IMR-90 (cell line): ENCODE data around the gene MAOB. TPM values are rescaled to one million over a fixed set of nuclear protein-coding genes. Genes with fewer than 3 reads are reported as not detected.

Source experiments
- ATAC-seq: fragments of 200-7000 bp; cut with Tn5 transposase; 2 replicates; pipeline ENCODE4 v1.9.1; 2020; ENCODE audit warnings: low read depth, mild to moderate bottlenecking, moderate library complexity
- BruUV-seq: library from RNA; stranded (reverse); fragments of 400-500 nt; replicated peaks from 2 replicates; lab custom pipeline; 2021; lab: Mats Ljungman, UMichigan
- CTCF ChIA-PET: fragments of 300-600 bp; formaldehyde crosslinking; extraction: SDS; loops from one replicate; lab custom pipeline; 2021; ENCODE audit warnings: antibody characterized with exemption; lab: Yijun Ruan, JAX
- POLR2A ChIA-PET: fragments of 300-600 bp; sonication (Branson Sonifier 250); formaldehyde crosslinking; loops from one replicate; lab custom pipeline; 2022; ENCODE audit warnings: antibody characterized with exemption; ENCODE audit not compliant: unreplicated experiment; lab: Charles Lee
- DNase-seq: peaks from one replicate; pipeline ENCODE4 v3.0.0; 2013
- H2AFZ ChIP-seq: replicated peaks from 2 replicates; pipeline ENCODE3; 2013; ENCODE audit warnings: low read length, mild to moderate bottlenecking; ENCODE audit not compliant: poor library complexity
- H2AK5ac ChIP-seq: 2 replicates; pipeline ENCODE4 v1.6.1; 2013; ENCODE audit warnings: low read depth, low read length, inconsistent platforms
- H2AK9ac ChIP-seq: replicated peaks from 2 replicates; pipeline ENCODE3; 2013; ENCODE audit warnings: mild to moderate bottlenecking, low read depth, low read length, moderate library complexity; ENCODE audit not compliant: poor library complexity
- H2BK120ac ChIP-seq: 2 replicates; pipeline ENCODE4 v1.6.1; 2013; ENCODE audit warnings: low read depth, low read length, inconsistent platforms
- H2BK15ac ChIP-seq: 3 replicates; pipeline ENCODE4 v1.6.1; 2013; ENCODE audit warnings: low read depth, low read length, inconsistent platforms
- H2BK20ac ChIP-seq: 2 replicates; pipeline ENCODE4 v1.6.1; 2013; ENCODE audit warnings: low read depth, mild to moderate bottlenecking, inconsistent platforms, low read length, moderate library complexity
- H2BK5ac ChIP-seq: 2 replicates; pipeline ENCODE4 v1.6.1; 2013; ENCODE audit warnings: mild to moderate bottlenecking, low read depth, low read length, inconsistent platforms; ENCODE audit not compliant: poor library complexity, severe bottlenecking
- H3K14ac ChIP-seq: replicated peaks from 2 replicates; pipeline ENCODE4 v1.6.1; 2013; ENCODE audit warnings: low read depth, low read length, inconsistent platforms
- H3K18ac ChIP-seq: 2 replicates; pipeline ENCODE4 v1.6.1; 2013; ENCODE audit warnings: low read depth, low read length, control low read depth
- H3K23ac ChIP-seq: 2 replicates; pipeline ENCODE4 v1.6.1; 2013; ENCODE audit warnings: low read depth, low read length, inconsistent platforms
- H3K27ac ChIP-seq: 2 replicates; pipeline ENCODE4 v1.5.1; 2013; ENCODE audit warnings: mild to moderate bottlenecking, control low read depth, low read length; ENCODE audit not compliant: insufficient read depth
- H3K27me3 ChIP-seq: 2 replicates; pipeline ENCODE4 v1.6.1; 2013; ENCODE audit warnings: low read length; ENCODE audit not compliant: control insufficient read depth, insufficient read depth
- H3K36me3 ChIP-seq: 2 replicates; pipeline ENCODE4 v1.6.1; 2013; ENCODE audit warnings: low read length, mixed read lengths; ENCODE audit not compliant: control insufficient read depth, insufficient read depth
- H3K4ac ChIP-seq: 2 replicates; pipeline ENCODE4 v1.6.1; 2013; ENCODE audit warnings: low read depth, low read length, inconsistent platforms
- H3K4me1 ChIP-seq: 2 replicates; pipeline ENCODE4 v1.6.1; 2013; ENCODE audit warnings: low read length, mixed read lengths; ENCODE audit not compliant: control insufficient read depth, insufficient read depth
- H3K4me2 ChIP-seq: 2 replicates; pipeline ENCODE4 v1.6.1; 2013; ENCODE audit warnings: low read depth, mild to moderate bottlenecking, control low read depth, low read length, moderate library complexity
- H3K4me3 ChIP-seq: 2 replicates; pipeline ENCODE4 v1.5.1; 2013; ENCODE audit warnings: low read depth, mild to moderate bottlenecking, control low read depth, low read length, moderate library complexity; ENCODE audit not compliant: insufficient read depth
- H3K56ac ChIP-seq: 2 replicates; pipeline ENCODE4 v1.6.1; 2013; ENCODE audit warnings: low read length, inconsistent platforms; ENCODE audit not compliant: insufficient read depth; ENCODE audit errors: extremely low read depth
- H3K79me1 ChIP-seq, 2 experiments: 2 replicates each; pipeline ENCODE4 v1.6.1; 2013; ENCODE audit warnings: low read length in 2 of 2, inconsistent platforms in 1 of 2, low read depth in 1 of 2
- H3K9ac ChIP-seq: 2 replicates; pipeline ENCODE4 v1.6.1; 2013; ENCODE audit warnings: low read depth, low read length, control low read depth
- H3K9me1 ChIP-seq: 2 replicates; pipeline ENCODE4 v1.6.1; 2013; ENCODE audit warnings: low read length, inconsistent platforms; ENCODE audit not compliant: insufficient read depth
- H3K9me3 ChIP-seq: 2 replicates; pipeline ENCODE4 v1.6.1; 2013; ENCODE audit warnings: low read length; ENCODE audit not compliant: control insufficient read depth, insufficient read depth
- H4K20me1 ChIP-seq: 2 replicates; pipeline ENCODE4 v1.6.1; 2013; ENCODE audit warnings: low read length, inconsistent platforms; ENCODE audit not compliant: insufficient read depth
- H4K5ac ChIP-seq: 2 replicates; pipeline ENCODE4 v1.6.1; 2013; ENCODE audit warnings: mild to moderate bottlenecking, low read depth, low read length, control low read depth
- H4K8ac ChIP-seq, 2 experiments: 2 replicates each; pipeline ENCODE4 v1.6.1; 2013; ENCODE audit warnings: low read depth in 2 of 2, low read length in 2 of 2, control low read depth in 1 of 2, inconsistent platforms in 1 of 2
- H4K91ac ChIP-seq: 2 replicates; pipeline ENCODE4 v1.6.1; 2013; ENCODE audit warnings: low read depth, low read length, inconsistent platforms; ENCODE audit not compliant: insufficient read depth
- BHLHE40 ChIP-seq: fragments of 150-350 bp; IDR thresholded peaks from 2 replicates; pipeline ENCODE4 v1.6.1; 2016; ENCODE audit warnings: mild to moderate bottlenecking, low read depth, low read length
- CEBPB ChIP-seq: IDR thresholded peaks from 2 replicates; pipeline ENCODE4 v1.6.1; 2012; ENCODE audit warnings: low read depth, low read length, improper control_type of control experiment
- CHD1 ChIP-seq: IDR thresholded peaks from 2 replicates; pipeline ENCODE4 v1.6.1; 2012; ENCODE audit warnings: low read depth, low read length, improper control_type of control experiment
- FOS ChIP-seq: fragments of 150-350 bp; IDR thresholded peaks from 2 replicates; pipeline ENCODE4 v1.6.1; 2016; ENCODE audit warnings: low read depth, low read length
- MAFK ChIP-seq: IDR thresholded peaks from 2 replicates; pipeline ENCODE4 v1.6.1; 2012; ENCODE audit warnings: low read depth, low read length, improper control_type of control experiment
- MAZ ChIP-seq: IDR thresholded peaks from 2 replicates; pipeline ENCODE4 v1.6.1; 2012; ENCODE audit warnings: low read depth, mild to moderate bottlenecking, low read length, improper control_type of control experiment, moderate library complexity, borderline replicate concordance
- MXI1 ChIP-seq: IDR thresholded peaks from 2 replicates; pipeline ENCODE4 v1.6.1; 2012; ENCODE audit warnings: low read depth, mild to moderate bottlenecking, low read length, moderate library complexity, borderline replicate concordance
- NFE2L2 ChIP-seq: fragments of 150-350 bp; IDR thresholded peaks from 2 replicates; pipeline ENCODE4 v1.6.1; 2016; ENCODE audit warnings: low read depth, mild to moderate bottlenecking, low read length
- POLR2A ChIP-seq: IDR thresholded peaks from 2 replicates; pipeline ENCODE4 v1.6.1; 2012; ENCODE audit warnings: mild to moderate bottlenecking, low read depth, low read length
- RAD21 ChIP-seq: IDR thresholded peaks from 2 replicates; pipeline ENCODE4 v1.6.1; 2012; ENCODE audit warnings: low read length, improper control_type of control experiment
- RCOR1 ChIP-seq: IDR thresholded peaks from 2 replicates; pipeline ENCODE4 v1.6.1; 2012; ENCODE audit warnings: mild to moderate bottlenecking, low read length, improper control_type of control experiment; ENCODE audit not compliant: insufficient replicate concordance
- RFX5 ChIP-seq: IDR thresholded peaks from 2 replicates; pipeline ENCODE4 v1.8.0; 2012; ENCODE audit warnings: low read depth, mild to moderate bottlenecking, low read length, moderate library complexity
- SMC3 ChIP-seq: fragments of 150-350 bp; IDR thresholded peaks from 2 replicates; pipeline ENCODE4 v1.6.1; 2016; ENCODE audit warnings: low read depth, mild to moderate bottlenecking, antibody characterized with exemption, low read length, moderate library complexity
- WGBS, 2 experiments: methylation state at CpG; one replicate each; pipeline versions ENCODE4 v1.1.5 to v1.1.7; 2013; ENCODE audit warnings: missing lambda C conversion rate in 2 of 2; ENCODE audit not compliant: insufficient read length in 1 of 2; ENCODE audit errors: extremely low coverage in 2 of 2; 5-methylcytosine and 5-hydroxymethylcytosine counted together
- dilution Hi-C: fragments of 300-500 bp; cut with HindIII; formaldehyde crosslinking; loops from one replicate; pipeline ENCODE4 v1.14.3; 2018; ENCODE audit warnings: low sequenced_read_pairs; ENCODE audit not compliant: unreplicated experiment
- in situ Hi-C: fragments of 300-500 bp; cut with MboI; formaldehyde crosslinking; loops from 3 replicates; pipeline ENCODE4 v1.14.3; 2019; ENCODE audit warnings: low sequenced_read_pairs, inconsistent platforms, mixed read lengths
- intact Hi-C: fragments of 100-400 bp; cut with micrococcal nuclease; formaldehyde crosslinking; loops from 2 replicates; pipeline ENCODE4 v1.10.0; 2022
- polyA plus RNA-seq, 3 experiments: library from polyadenylated mRNA; depleted of rRNA; stranded (reverse); fragments of >200 nt; gene quantifications; 2 replicates each; pipeline ENCODE4 v1.2.3, GENCODE V29; 2012; ENCODE audit warnings: low replicate concordance in 1 of 3
- total RNA-seq: library from RNA; depleted of rRNA; stranded (reverse); fragments of >200 nt; gene quantifications from 2 replicates; pipeline ENCODE4 v1.2.3, GENCODE V29; 2012
- TF ChIP-seq, protein P1 (sequence below): fragments of 150-350 bp; IDR thresholded peaks from 2 replicates; pipeline ENCODE4 v1.6.1; 2017; ENCODE audit warnings: mild to moderate bottlenecking, antibody characterized with exemption, low read length, low read depth
- TF ChIP-seq, protein P2 (sequence below): conservative IDR thresholded peaks from 2 replicates; pipeline ENCODE4 v1.5.1; 2012; ENCODE audit warnings: mild to moderate bottlenecking, low read depth, low read length, improper control_type of control experiment
- TF ChIP-seq, protein P3 (sequence below): fragments of 150-350 bp; IDR thresholded peaks from 2 replicates; pipeline ENCODE4 v1.6.1; 2016; ENCODE audit warnings: low read depth, mild to moderate bottlenecking, low read length, moderate library complexity, borderline replicate concordance

MAOB gene
- total and polyA plus RNA-seq, 2 of the 4 experiments (the other 2 are of a cell fraction): 0.36 to 0.46 TPM

DNA sequence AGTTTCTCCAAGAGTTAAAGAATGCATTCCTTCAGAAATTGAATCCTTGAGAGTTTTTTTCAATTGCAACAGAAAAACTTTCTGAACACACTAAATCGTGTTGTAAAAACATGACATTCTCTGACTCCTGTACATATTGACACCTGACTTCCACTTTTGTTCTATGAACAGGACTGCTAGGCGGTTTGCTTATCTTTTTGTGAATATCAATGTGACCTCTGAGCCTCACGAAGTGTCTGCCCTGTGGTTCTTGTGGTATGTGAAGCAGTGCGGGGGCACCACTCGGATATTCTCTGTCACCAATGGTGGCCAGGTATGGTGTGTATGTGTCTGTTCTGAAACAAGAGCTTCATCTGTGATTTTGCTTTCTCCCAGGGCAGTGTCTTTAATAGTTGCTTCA lies 154.2 kb downstream of the MAOB start:
- Histone ChIP-seq H4K91ac (no peak overlapping the region), H4K8ac (no peak overlapping the region), H3K27ac (no peak overlapping the region), H3K4me3 (no peak overlapping the region), H4K20me1 (no peaks in the 10 kb centered on the region), H2BK20ac (no peak overlapping the region), H3K9me1 (no peaks in the 10 kb centered on the region), H3K23ac (no peak overlapping the region), H3K79me1 (no peaks in the 10 kb centered on the region), H3K36me3 (no peaks in the 10 kb centered on the region), H2BK15ac (no peak overlapping the region), H2BK120ac (no peak overlapping the region), H4K5ac (no peak overlapping the region), H2AK9ac (no peak overlapping the region), H2AK5ac (no peak overlapping the region), H2AFZ (no peak overlapping the region), H3K56ac (no peak overlapping the region), H3K27me3 (no peaks in the 10 kb centered on the region), H3K9ac (no peak overlapping the region), H3K18ac (no peak overlapping the region), H3K14ac (no peak overlapping the region), H2BK5ac (no peak overlapping the region), H3K4me2 (no peak overlapping the region), H3K9me3 (no peaks in the 10 kb centered on the region), H3K4ac (no peak overlapping the region), H3K4me1 (no peaks in the 10 kb centered on the region)
- ATAC-seq (no peak), DNase-seq (no peak)
- POLR2A ChIA-PET: no interaction called here
- CTCF ChIA-PET: no interaction called here
- in situ Hi-C loops (no loop called here), intact Hi-C loops (no loop called here), dilution Hi-C loops (no loop called here)
- no CpG with 5 or more reads among the region's 5 CpGs for WGBS, 2 experiments
- no peak for TF ChIP-seq NFE2L2
- TF ChIP-seq BHLHE40: no peak
- TF ChIP-seq CEBPB: no peak
- TF ChIP-seq FOS: no peak
- TF ChIP-seq MXI1: no peak
- no peak for TF ChIP-seq SMC3
- TF ChIP-seq RAD21: no peak
- TF ChIP-seq, protein P1, sequence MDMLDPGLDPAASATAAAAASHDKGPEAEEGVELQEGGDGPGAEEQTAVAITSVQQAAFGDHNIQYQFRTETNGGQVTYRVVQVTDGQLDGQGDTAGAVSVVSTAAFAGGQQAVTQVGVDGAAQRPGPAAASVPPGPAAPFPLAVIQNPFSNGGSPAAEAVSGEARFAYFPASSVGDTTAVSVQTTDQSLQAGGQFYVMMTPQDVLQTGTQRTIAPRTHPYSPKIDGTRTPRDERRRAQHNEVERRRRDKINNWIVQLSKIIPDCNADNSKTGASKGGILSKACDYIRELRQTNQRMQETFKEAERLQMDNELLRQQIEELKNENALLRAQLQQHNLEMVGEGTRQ: no peak
- no peak for TF ChIP-seq POLR2A
- no peak for TF ChIP-seq MAZ
- TF ChIP-seq MAFK: no peak
- TF ChIP-seq, protein P2, sequence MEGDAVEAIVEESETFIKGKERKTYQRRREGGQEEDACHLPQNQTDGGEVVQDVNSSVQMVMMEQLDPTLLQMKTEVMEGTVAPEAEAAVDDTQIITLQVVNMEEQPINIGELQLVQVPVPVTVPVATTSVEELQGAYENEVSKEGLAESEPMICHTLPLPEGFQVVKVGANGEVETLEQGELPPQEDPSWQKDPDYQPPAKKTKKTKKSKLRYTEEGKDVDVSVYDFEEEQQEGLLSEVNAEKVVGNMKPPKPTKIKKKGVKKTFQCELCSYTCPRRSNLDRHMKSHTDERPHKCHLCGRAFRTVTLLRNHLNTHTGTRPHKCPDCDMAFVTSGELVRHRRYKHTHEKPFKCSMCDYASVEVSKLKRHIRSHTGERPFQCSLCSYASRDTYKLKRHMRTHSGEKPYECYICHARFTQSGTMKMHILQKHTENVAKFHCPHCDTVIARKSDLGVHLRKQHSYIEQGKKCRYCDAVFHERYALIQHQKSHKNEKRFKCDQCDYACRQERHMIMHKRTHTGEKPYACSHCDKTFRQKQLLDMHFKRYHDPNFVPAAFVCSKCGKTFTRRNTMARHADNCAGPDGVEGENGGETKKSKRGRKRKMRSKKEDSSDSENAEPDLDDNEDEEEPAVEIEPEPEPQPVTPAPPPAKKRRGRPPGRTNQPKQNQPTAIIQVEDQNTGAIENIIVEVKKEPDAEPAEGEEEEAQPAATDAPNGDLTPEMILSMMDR: no peak
- TF ChIP-seq CHD1: no peak
- no peak for TF ChIP-seq RCOR1
- TF ChIP-seq, protein P3, sequence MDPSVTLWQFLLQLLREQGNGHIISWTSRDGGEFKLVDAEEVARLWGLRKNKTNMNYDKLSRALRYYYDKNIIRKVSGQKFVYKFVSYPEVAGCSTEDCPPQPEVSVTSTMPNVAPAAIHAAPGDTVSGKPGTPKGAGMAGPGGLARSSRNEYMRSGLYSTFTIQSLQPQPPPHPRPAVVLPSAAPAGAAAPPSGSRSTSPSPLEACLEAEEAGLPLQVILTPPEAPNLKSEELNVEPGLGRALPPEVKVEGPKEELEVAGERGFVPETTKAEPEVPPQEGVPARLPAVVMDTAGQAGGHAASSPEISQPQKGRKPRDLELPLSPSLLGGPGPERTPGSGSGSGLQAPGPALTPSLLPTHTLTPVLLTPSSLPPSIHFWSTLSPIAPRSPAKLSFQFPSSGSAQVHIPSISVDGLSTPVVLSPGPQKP: no peak
- no peak for TF ChIP-seq RFX5
- no TSS peak for BruUV-seq
